ENCODE data around the gene TOLLIP.
"Not testable (repeated sequence)": the region's sequence is repeated elsewhere in the genome, so short reads cannot be mapped to it uniquely, and the experiment has no call there.

TOLLIP gene

GRCh38 chr11:1246301-1246700, 63.1 kb downstream of the TOLLIP start:
- not testable (repeated sequence) for DNase-seq (ENCODE audit: low read depth in 2 of 2)

DNA sequence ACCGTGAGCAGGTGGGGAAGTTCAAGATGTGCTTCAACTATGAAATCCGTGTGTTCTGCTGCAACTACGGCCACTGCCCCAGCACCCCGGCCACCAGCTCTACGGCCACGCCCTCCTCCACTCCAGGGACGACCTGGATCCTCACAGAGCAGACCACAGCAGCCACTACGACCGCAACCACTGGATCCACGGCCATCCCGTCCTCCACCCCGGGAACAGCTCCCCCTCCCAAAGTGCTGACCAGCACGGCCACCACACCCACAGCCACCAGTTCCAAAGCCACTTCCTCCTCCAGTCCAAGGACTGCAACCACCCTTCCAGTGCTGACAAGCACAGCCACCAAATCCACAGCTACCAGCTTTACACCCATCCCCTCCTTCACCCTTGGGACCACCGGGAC, 63.7 kb downstream of the TOLLIP start:
- not testable (repeated sequence) for DNase-seq (ENCODE audit: low read depth in 2 of 2)

- not testable (repeated sequence) for DNase-seq (ENCODE audit: low read depth in 2 of 2)
Measured at GRCh38 chr11:1244557-1244956, 64.9 kb downstream of the TOLLIP start.

DNA sequence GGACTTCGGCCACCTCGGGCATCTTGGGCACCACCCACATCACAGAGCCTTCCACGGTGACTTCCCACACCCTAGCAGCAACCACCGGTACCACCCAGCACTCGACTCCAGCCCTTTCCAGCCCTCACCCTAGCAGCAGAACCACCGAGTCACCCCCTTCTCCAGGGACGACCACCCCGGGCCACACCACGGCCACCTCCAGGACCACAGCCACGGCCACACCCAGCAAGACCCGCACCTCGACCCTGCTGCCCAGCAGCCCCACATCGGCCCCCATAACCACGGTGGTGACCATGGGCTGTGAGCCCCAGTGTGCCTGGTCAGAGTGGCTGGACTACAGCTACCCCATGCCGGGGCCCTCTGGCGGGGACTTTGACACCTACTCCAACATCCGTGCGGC, 65.9 kb downstream of the TOLLIP start:
- not testable (repeated sequence) for DNase-seq (ENCODE audit: low read depth in 2 of 2)

GRCh38 chr11:1242751-1243150, 66.7 kb downstream of the TOLLIP start:
- DNase-seq (ENCODE audit: low read depth in 2 of 2) = not testable (repeated sequence)

DNA sequence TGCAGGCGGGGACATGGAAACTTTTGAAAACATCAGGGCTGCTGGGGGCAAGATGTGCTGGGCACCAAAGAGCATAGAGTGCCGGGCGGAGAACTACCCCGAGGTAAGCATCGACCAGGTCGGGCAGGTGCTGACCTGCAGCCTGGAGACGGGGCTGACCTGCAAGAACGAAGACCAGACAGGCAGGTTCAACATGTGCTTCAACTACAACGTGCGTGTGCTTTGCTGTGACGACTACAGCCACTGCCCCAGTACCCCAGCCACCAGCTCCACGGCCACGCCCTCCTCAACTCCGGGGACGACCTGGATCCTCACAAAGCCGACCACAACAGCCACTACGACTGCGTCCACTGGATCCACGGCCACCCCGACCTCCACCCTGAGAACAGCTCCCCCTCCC, 67.1 kb downstream of the TOLLIP start:
- no peak for DNase-seq (ENCODE audit: low read depth in 2 of 2)

GRCh38 chr11:1241706-1242105, 67.7 kb downstream of the TOLLIP start:
- DNase-seq (ENCODE audit: low read depth in 2 of 2) = no peak

- DNase-seq (ENCODE audit: low read depth in 2 of 2) = no peak
Measured at GRCh38 chr11:1240771-1241170, 68.7 kb downstream of the TOLLIP start.

GRCh38 chr11:1239596-1240205, 69.7 kb downstream of the TOLLIP start:
- DNase-seq (ENCODE audit: low read depth in 2 of 2) = no peak

- DNase-seq (ENCODE audit: low read depth in 2 of 2) = no peak
Measured at GRCh38 chr11:1238767-1239595, 70.5 kb downstream of the TOLLIP start.

DNA sequence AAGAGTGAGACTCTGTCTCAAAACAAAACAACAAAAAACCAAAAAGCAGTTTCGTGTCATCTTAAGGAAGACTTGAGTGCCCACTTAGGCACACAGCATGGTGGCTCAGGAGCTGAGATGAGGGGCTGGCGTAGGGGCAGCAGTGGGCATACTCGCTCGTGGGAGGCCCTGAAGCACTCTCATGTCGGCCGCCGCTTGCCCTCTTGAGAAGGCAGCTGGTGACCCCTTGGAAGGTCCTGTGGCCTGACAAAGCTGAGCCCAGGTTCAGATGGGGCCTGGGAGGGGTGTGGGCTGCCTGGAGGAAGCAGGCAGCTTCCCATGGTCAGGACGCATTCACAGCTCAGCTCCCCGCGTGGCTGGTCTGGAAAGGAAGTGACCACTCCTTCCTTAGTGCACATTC, 71.6 kb downstream of the TOLLIP start:
- no peak for DNase-seq (ENCODE audit: low read depth in 2 of 2)

DNA sequence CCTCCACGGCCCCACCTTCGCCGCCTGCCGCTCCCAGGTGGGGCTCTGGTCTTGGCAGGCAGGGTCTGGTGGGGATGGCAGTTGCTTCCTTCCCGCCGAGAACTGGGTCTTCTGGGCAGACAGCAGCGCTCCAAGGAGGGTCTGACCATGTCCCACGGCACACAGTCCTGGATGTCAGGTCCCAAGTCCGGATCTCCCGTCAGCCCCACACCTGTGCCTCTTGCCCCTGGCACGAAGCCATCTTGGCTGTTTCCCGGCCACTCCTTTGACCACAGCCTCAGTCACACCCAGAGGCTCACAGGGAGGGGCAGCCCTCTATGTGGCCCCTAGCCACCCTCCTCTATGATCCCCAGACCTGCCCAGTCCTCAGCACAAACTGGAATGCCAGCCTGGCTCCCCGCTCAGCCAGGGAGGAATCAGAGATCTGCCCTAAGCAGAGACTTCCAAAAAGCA, 72.3 kb downstream of the TOLLIP start:
- DNase-seq (ENCODE audit: low read depth in 2 of 2) = no peak

DNA sequence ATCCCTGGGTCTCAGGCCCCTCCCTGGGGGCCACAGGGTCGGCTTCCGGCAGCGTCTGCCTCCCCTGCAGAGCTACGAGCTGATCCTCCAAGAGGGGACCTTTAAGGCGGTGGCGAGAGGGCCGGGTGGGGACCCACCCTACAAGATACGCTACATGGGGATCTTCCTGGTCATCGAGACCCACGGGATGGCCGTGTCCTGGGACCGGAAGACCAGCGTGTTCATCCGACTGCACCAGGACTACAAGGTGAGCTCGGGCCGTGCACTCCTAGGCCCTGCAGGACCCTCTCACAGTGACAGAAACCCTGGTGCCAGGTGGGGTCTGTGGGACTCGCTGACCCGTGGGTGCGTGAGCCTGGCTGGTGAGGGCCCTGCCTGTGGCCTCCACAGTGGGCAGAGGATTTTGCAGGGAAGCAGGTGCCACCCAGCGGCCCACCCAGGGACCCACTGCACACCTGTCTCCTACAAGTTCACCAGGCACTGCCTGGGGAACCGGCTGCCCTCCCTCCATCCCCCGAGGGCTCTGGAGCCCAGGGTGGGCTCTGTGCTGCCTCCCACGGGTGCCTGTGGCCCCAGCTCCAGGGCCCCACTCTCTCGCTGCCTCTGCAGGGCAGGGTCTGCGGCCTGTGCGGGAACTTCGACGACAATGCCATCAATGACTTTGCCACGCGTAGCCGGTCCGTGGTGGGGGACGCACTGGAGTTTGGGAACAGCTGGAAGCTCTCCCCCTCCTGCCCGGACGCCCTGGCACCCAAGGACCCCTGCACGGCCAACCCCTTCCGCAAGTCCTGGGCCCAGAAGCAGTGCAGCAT, 72.9 kb downstream of the TOLLIP start:
- no peak for DNase-seq (ENCODE audit: low read depth in 2 of 2)

- no peak for DNase-seq (ENCODE audit: low read depth in 2 of 2)
Measured at GRCh38 chr11:1235901-1236315, 73.5 kb downstream of the TOLLIP start.

DNA sequence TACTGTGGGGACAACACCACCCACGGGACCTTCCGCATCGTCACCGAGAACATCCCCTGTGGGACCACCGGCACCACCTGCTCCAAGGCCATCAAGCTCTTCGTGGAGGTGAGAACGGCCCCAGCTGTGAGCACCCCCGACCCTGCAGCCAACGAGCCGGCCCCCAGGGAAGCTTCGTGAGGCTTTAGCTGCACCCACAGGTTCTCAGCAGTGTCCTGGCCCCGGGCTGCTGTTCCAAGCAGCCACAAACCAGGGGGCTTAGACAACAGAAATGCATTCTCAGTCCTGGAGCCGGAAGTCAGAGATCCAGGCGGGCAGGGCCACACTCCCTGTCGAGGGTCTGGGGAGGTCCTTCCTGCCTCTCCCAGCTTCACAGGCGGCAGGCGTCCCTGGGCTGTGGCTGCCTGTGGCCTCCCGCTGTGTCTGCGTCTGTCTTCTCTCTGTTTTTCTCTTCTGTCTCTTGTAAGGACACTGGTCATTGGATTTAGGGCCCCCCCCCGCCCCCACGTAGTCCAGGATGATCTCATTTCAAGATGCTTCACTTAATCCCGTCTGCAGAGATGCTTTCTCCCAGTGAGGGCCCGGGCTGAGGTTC, 74.0 kb downstream of the TOLLIP start:
- DNase-seq (ENCODE audit: low read depth in 2 of 2) = no peak

DNA sequence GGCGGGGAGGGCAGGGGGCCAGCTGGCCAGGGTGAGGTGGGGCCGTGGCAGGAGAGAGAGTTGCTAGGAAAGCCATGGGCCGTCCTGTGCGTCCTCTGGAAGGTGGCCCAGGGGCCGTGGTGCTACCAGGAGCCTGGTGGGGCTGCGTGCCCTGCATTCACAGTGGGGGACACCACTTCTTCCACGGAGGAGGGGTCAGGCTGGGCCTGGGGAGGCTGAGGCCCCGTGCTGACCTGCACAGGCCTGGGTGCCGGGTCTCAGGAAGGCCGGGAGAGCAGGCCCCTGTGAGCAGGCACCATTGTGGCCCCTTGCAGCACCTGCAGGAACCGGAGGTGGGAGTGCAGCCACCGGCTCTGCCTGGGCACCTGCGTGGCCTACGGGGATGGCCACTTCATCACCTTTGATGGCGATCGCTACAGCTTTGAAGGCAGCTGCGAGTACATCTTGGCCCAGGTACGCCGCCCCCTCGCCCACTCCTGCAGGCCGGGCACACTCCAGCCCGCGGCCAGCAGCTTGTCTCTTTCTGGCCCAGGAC, 74.6 kb downstream of the TOLLIP start:
- no peak for DNase-seq (ENCODE audit: low read depth in 2 of 2)

- DNase-seq (ENCODE audit: low read depth in 2 of 2) = no peak
Measured at GRCh38 chr11:1234054-1234720, 75.2 kb downstream of the TOLLIP start.

- DNase-seq (ENCODE audit: low read depth in 2 of 2) = no peak
Measured at GRCh38 chr11:1233351-1234053, 75.9 kb downstream of the TOLLIP start.

- no peak for DNase-seq (ENCODE audit: low read depth in 2 of 2)
Measured at GRCh38 chr11:1232883-1233321, 76.5 kb downstream of the TOLLIP start.
